ENCODE data around the gene CLIC3. TPM values are rescaled to one million over a fixed set of nuclear protein-coding genes. Genes with fewer than 3 reads are reported as not detected.
"Not testable (repeated sequence)": the region's sequence is repeated elsewhere in the genome, so short reads cannot be mapped to it uniquely, and the experiment has no call there.

The CLIC3 gene
- total RNA-seq, 1 donor from 2014 or later: not detected

DNA sequence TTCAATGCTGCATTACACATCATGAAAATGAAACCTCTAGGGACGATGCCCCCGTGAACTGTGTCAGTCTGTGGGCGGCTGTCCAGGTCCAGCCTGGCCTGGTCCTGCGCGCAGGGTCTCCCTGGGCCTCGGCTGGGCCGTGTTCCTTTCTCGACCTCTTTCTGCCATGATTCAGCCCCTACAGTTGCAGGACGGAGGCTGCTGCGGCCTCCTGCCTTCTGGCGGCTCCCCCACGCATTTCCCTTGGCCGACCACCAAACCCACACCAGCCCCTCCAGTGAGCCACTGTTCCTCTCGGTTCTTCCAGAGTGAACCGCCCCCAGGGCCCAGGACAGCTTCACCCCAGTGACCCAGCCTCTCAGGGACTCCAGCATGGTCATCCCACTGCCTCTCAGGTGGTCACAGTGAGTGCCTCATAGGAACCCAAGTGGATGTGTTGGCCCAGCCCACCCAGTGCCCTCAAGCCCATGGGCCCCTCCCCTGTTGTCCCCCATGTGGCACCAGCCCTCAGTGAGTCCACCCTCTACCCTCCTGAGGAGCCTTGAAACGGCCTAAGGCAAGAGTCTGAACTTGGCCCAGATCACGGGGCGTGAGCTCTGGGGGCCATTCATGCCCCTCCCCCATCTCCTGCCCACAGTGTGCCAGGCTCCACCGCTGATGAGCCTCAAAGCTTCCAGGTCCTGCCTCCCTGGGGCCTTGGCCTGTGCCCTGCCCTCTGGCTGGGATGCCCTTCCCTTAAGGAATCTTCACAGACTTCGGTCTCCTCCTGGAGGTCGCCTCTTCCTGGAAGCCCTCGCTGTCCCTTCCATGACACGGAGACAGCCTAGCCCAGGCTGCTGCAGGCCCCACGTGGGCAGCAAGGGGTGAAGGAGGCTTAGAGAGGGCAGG, 10.0 kb upstream of the CLIC3 start:
- H3K4me3 Mint-ChIP-seq: no peak overlapping the region
- Histone ChIP-seq H3K4me3 (no peak overlapping the region), H3K9ac (no peak overlapping the region), H3F3A (ENCODE audit: low read depth) (no peaks in the 10 kb centered on the region), H3K27ac (no peak overlapping the region), H2AFZ (replicated peaks) (no peak overlapping the region), H3K4me1 (no peaks in the 10 kb centered on the region), H3K4me2 (no peak overlapping the region), H3K36me3 (no peaks in the 10 kb centered on the region), H3K9me3 (ENCODE audit: low read depth) (no peaks in the 10 kb centered on the region), H3K27me3 (no peaks in the 10 kb centered on the region), H3K79me2 (ENCODE audit: low read depth) (no peaks in the 10 kb centered on the region), H4K20me1 (ENCODE audit: low read depth) (no peaks in the 10 kb centered on the region)
- no peaks in the 10 kb centered on the region for H3K36me3 Mint-ChIP-seq
- no peak overlapping the region for H3K27ac Mint-ChIP-seq
- no peak for DNase-seq (ENCODE audit: low spot score)
- no peaks in the 10 kb centered on the region for H3K4me1 Mint-ChIP-seq
- peaks cover 7% of the 10 kb centered on the region for H3K9me3 Mint-ChIP-seq
- H3K27me3 Mint-ChIP-seq (ENCODE audit: insufficient read depth, low read depth): peaks cover 12% of the 10 kb centered on the region
- TF ChIP-seq, protein P1, sequence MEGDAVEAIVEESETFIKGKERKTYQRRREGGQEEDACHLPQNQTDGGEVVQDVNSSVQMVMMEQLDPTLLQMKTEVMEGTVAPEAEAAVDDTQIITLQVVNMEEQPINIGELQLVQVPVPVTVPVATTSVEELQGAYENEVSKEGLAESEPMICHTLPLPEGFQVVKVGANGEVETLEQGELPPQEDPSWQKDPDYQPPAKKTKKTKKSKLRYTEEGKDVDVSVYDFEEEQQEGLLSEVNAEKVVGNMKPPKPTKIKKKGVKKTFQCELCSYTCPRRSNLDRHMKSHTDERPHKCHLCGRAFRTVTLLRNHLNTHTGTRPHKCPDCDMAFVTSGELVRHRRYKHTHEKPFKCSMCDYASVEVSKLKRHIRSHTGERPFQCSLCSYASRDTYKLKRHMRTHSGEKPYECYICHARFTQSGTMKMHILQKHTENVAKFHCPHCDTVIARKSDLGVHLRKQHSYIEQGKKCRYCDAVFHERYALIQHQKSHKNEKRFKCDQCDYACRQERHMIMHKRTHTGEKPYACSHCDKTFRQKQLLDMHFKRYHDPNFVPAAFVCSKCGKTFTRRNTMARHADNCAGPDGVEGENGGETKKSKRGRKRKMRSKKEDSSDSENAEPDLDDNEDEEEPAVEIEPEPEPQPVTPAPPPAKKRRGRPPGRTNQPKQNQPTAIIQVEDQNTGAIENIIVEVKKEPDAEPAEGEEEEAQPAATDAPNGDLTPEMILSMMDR (IDR thresholded peaks at IDR 0.05): no peak

DNA sequence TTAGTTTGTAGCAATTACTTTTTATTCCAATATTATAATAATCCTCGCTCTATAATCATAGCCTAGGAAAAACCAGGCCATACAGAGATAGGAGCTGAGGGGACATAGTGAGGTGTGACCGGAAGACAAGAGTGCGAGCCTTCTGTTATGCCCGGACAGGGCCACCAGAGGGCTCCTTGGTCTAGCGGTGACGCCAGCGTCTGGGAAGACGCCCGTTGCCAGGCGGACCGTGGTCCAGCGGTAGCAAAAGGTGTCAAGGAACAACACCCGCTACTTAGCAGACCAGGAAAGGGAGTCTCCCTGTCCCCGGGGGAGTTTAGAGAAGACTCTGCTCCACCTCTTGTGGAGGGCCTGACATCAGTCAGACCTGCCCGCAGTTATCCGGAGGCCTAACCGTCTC, 7.9 kb upstream of the CLIC3 start:
- not testable (repeated sequence) for H2AFZ ChIP-seq (replicated peaks); H3K27ac Mint-ChIP-seq; H3K27ac ChIP-seq; H3K4me2 ChIP-seq; H3K9me3 Mint-ChIP-seq; H3K4me1 Mint-ChIP-seq; H3F3A ChIP-seq (ENCODE audit: low read depth); DNase-seq (ENCODE audit: low spot score); H3K36me3 ChIP-seq; H3K9me3 ChIP-seq (ENCODE audit: low read depth); H3K4me3 ChIP-seq; H3K9ac ChIP-seq; H3K79me2 ChIP-seq (ENCODE audit: low read depth); H3K4me3 Mint-ChIP-seq; H3K27me3 ChIP-seq; H3K4me1 ChIP-seq; H3K36me3 Mint-ChIP-seq; H4K20me1 ChIP-seq (ENCODE audit: low read depth)
- TF ChIP-seq, protein P1 (IDR thresholded peaks at IDR 0.05): peak; percentile 47
- peaks cover 16% of the 10 kb centered on the region for H3K27me3 Mint-ChIP-seq (ENCODE audit: insufficient read depth, low read depth)

GRCh38 chr9:137002646-137003041, 6.3 kb upstream of the CLIC3 start:
- Histone ChIP-seq H3K27ac (no peak overlapping the region), H3K36me3 (no peaks in the 10 kb centered on the region), H3K9me3 (ENCODE audit: low read depth) (no peaks in the 10 kb centered on the region), H3F3A (ENCODE audit: low read depth) (peaks cover 4% of the 10 kb centered on the region), H2AFZ (replicated peaks) (no peak overlapping the region), H4K20me1 (ENCODE audit: low read depth) (no peaks in the 10 kb centered on the region), H3K4me1 (no peaks in the 10 kb centered on the region), H3K4me3 (no peak overlapping the region), H3K79me2 (ENCODE audit: low read depth) (no peaks in the 10 kb centered on the region), H3K27me3 (no peaks in the 10 kb centered on the region), H3K4me2 (no peak overlapping the region), H3K9ac (no peak overlapping the region)
- H3K9me3 Mint-ChIP-seq: peaks cover 7% of the 10 kb centered on the region
- no peak overlapping the region for H3K27ac Mint-ChIP-seq
- TF ChIP-seq EZH2 (IDR thresholded peaks at IDR 0.05): no peak
- TF ChIP-seq EZH2phosphoT487 (IDR thresholded peaks at IDR 0.05): no peak
- TF ChIP-seq, protein P1 (IDR thresholded peaks at IDR 0.05): no peak
- H3K4me3 Mint-ChIP-seq: no peak overlapping the region
- no peaks in the 10 kb centered on the region for H3K36me3 Mint-ChIP-seq
- H3K27me3 Mint-ChIP-seq (ENCODE audit: insufficient read depth, low read depth): peaks cover 22% of the 10 kb centered on the region
- no peak for DNase-seq (ENCODE audit: low spot score)
- H3K4me1 Mint-ChIP-seq: peaks cover 9% of the 10 kb centered on the region
